Body of pancreas (tissue), 4 donors: ENCODE measurements around the gene UTRN.

ENCODE experiments used
- CTCF ChIP-seq, 7 experiments: fragments of 450-650 bp in 4 of 7; fragments of 200-600 bp in 3 of 7; sonication (generic) in 3 of 7; IDR thresholded peaks; one replicate each; pipeline ENCODE4 v1.5.1; 2016 to 2019; ENCODE audit warnings: antibody characterized with exemption in 7 of 7
- POLR2A ChIP-seq, 3 donors: fragments of 450-650 bp; IDR thresholded peaks; one replicate each; pipeline ENCODE4 v1.6.1; 2016; ENCODE audit warnings: antibody characterized with exemption in 3 of 3, mild to moderate bottlenecking in 2 of 3

- TF ChIP-seq POLR2A (IDR thresholded peaks at IDR 0.05) (no peak), CTCF (IDR thresholded peaks at IDR 0.05) (no peak)
Observed at GRCh38 chr6:144297511-144298100, 12.5 kb downstream of the UTRN start.
